SIG-M5 (cell line): ENCODE results near the gene AREL1.

ENCODE experiments used
- DNase-seq: peaks from one replicate; lab custom pipeline; 2025; lab: John Stamatoyannopoulos, UW

The AREL1 gene

GRCh38 chr14:74636424-74637177 lies 76.3 kb downstream of the AREL1 start:
- no peak for DNase-seq

- no peak for DNase-seq
Measured at GRCh38 chr14:74635847-74636246, 77.0 kb downstream of the AREL1 start.

GRCh38 chr14:74634964-74635363 lies 77.9 kb downstream of the AREL1 start:
- DNase-seq: no peak

- DNase-seq: no peak
Measured at GRCh38 chr14:74634481-74634880, 78.4 kb downstream of the AREL1 start.

- no peak for DNase-seq
Measured at GRCh38 chr14:74630881-74631690, 81.8 kb downstream of the AREL1 start.

- no peak for DNase-seq
Measured at GRCh38 chr14:74628418-74628817, 84.5 kb downstream of the AREL1 start.

GRCh38 chr14:74627076-74627475 lies 85.8 kb downstream of the AREL1 start:
- peak; percentile 7 for DNase-seq

GRCh38 chr14:74622257-74622656 lies 90.6 kb downstream of the AREL1 start:
- DNase-seq: no peak

GRCh38 chr14:74621556-74621955 lies 91.3 kb downstream of the AREL1 start:
- DNase-seq: no peak

- no peak for DNase-seq
Measured at GRCh38 chr14:74620923-74621322, 92.0 kb downstream of the AREL1 start.

- no peak for DNase-seq
Measured at GRCh38 chr14:74620497-74620921, 92.4 kb downstream of the AREL1 start.

- no peak for DNase-seq
Measured at GRCh38 chr14:74619672-74620131, 93.2 kb downstream of the AREL1 start.

- peak; percentile 58 for DNase-seq
Measured at GRCh38 chr14:74618078-74618952, 94.6 kb downstream of the AREL1 start.

- DNase-seq: no peak
Measured at GRCh38 chr14:74616996-74617700, 95.7 kb downstream of the AREL1 start.

GRCh38 chr14:74616507-74616906 lies 96.4 kb downstream of the AREL1 start:
- DNase-seq: no peak

- DNase-seq: no peak
Measured at GRCh38 chr14:74615735-74616134, 97.1 kb downstream of the AREL1 start.

- no peak for DNase-seq
Measured at GRCh38 chr14:74614508-74615495, 98.1 kb downstream of the AREL1 start.

- DNase-seq: no peak
Measured at GRCh38 chr14:74613211-74613914, 99.5 kb downstream of the AREL1 start.

GRCh38 chr14:74612350-74613021 lies 100.4 kb downstream of the AREL1 start:
- no peak for DNase-seq
